GM19099 (cell line): ENCODE measurements around the gene BIRC3.
A peak's percentile ranks its signal among the peaks of the same experiment; 100 is the strongest.

Source experiments
- POLR2A ChIP-seq: IDR thresholded peaks from 3 replicates; pipeline ENCODE4 v1.6.1; 2011; ENCODE audit warnings: low read depth; ENCODE audit not compliant: insufficient read length; ENCODE audit errors: extremely low read depth

The BIRC3 gene

DNA sequence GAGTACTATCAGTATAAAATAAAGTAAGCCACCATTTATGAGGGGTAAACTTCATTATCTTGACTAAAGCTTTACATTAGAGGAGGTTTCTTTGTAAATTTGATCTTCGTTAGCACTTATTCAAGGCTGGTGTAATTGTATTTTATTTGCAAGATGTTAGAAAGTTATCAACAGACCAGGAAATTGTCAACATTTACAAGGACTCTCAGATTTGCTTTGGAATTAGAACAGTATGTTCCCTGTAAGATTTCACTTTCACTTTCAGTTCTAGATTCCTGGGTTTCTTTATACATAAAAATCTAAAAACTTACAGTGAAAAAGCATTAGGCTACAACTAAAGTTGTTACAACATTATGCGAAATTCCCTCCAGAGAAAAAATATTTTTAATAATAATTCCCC, 4.6 kb upstream of the BIRC3 start:
- no peak for TF ChIP-seq POLR2A

DNA sequence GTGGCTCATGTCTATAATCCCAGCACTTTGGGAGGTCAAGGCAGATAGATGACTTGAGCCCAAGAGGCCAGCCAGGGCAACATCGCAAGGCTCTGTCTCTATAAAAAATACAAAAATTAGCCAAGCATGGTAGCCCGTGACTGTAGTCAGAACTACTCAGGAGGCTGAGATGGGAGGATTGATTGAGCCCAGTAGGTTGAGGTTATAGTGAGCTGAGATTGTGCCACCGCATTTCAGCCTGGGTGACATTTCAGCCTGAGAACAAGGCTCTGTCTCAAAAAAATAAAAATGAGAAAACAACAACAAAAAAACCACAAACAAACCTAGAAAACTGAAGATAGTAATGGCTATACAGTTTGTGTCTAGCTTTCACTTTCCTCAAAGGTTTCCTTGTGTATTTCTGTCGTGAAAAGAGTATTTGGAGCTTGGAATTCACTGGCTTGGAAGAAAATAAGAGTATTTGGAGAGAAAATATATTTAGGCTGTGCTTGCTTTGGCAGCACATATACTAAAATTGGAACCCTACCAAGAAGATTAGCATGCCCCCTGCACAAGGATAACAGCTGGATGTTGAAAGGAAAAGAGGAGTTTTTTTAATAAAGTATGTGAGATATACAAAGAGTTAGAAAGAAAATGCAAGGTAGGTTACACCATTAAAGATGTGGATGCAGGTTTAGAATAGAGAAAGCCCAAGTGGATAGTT, 3.9 kb upstream of the BIRC3 start:
- TF ChIP-seq POLR2A = no peak

GRCh38 chr11:102314784-102315183, 2.5 kb upstream of the BIRC3 start:
- TF ChIP-seq POLR2A = no peak

- TF ChIP-seq POLR2A = peak; percentile 28
These were observed 859 bp upstream of the BIRC3 start for GRCh38 chr11:102316346-102316904.

DNA sequence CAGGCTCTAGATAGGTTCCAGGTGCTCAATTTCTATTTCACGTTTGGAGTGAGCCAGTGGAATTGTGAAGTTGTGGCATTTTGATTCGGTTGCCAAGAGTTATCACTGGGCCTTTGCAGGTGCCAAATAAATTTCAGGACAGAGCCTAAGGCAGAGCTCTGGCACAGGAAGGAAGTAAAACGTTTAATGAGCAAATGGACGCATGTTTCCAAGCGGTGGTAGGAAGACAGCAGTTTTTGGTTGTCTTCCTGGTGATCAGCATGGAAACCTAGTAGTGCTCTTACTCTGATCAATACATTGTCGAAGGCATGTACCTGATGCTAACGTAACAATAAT, 452 bp downstream of the BIRC3 start:
- TF ChIP-seq POLR2A = no peak

- TF ChIP-seq POLR2A = peak; percentile 55
These were observed 1.2 kb downstream of the BIRC3 start for GRCh38 chr11:102318469-102318868.

GRCh38 chr11:102319544-102319943, 2.3 kb downstream of the BIRC3 start:
- no peak for TF ChIP-seq POLR2A

DNA sequence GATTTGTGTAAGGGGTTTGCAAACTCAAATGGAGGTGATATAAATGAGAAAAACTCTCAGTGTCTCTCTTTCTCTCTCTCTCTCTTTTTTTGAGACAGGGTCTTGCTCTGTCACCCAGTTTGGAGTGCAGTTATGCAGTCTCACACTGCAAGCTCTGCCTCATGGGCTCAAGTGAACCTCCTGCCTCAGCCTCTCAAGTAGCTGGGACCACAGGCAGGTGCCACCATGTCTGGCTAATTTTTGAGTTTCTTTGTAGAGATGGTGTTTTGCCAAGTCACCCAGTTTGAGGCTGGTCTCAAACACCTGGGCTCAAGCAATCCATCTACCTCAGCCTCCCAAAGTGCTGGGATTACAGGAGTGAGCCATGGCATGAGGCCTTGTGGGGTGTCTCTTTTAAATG, 2.9 kb downstream of the BIRC3 start:
- no peak for TF ChIP-seq POLR2A

GRCh38 chr11:102320679-102321078, 3.4 kb downstream of the BIRC3 start:
- peak; percentile 37 for TF ChIP-seq POLR2A

GRCh38 chr11:102322560-102322959, 5.3 kb downstream of the BIRC3 start:
- no peak for TF ChIP-seq POLR2A

- no peak for TF ChIP-seq POLR2A
These were observed 6.4 kb downstream of the BIRC3 start for GRCh38 chr11:102323542-102324251.

DNA sequence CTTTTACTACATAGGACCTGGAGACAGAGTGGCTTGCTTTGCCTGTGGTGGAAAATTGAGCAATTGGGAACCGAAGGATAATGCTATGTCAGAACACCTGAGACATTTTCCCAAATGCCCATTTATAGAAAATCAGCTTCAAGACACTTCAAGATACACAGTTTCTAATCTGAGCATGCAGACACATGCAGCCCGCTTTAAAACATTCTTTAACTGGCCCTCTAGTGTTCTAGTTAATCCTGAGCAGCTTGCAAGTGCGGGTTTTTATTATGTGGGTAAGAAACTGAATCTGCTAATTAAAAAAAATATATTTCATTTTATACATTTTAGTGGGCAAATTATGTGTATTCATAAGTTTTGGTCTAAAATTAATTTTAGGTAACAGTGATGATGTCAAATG, 7.8 kb downstream of the BIRC3 start:
- TF ChIP-seq POLR2A = no peak

DNA sequence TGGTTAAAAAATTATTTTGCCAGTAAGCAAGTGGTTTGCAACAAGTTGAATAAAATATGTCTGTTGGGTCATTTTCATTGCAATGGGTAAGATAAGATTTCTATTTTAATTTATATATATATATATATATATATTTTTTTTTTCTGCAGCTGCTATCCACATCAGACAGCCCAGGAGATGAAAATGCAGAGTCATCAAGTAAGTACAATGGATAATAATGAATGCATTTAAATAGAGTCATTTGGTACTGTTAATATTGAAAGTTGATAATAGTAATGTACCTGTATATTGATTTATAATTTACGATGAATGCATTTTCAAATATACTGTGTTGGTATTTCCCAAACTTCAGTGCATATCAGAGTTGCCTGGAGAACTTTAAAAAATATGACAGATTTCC, 11.5 kb downstream of the BIRC3 start:
- no peak for TF ChIP-seq POLR2A

DNA sequence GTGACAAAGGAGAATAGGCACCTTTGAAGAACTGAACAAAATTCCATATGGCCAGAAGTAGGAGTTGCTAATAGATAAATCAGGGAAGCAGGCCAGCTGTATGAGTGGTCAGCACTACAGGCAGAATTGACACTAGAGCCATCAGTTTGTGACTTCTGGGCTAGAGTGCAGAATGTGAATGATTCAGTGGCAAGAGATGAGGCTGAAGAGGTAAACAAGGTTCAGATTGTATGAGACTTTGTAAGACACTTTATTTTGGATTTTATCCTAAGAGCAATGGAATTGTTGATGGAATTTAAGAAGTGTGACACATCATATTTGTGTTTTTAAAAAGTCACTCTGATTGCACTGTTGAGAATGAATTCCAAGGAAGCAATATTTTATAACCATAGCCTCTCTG, 12.9 kb downstream of the BIRC3 start:
- peak; percentile 24 for TF ChIP-seq POLR2A

DNA sequence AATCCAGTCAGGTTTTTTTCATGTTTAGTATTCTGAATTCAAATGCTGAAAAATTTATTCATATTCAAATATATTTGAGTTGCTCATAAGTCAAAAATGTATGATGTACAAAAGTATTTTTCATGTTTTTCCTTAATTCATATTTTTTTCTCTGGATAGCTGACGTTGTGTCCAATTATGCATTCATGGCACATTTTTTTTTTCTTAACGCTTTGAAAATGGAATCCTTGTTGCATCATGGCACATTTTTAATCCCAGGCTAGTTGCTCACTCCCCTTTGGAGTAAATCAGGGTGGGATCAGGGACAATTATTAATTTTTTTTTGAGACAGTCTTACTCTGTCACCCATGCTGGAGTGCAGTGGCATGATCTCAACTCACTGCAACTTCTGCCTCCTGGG, 14.1 kb downstream of the BIRC3 start:
- TF ChIP-seq POLR2A = no peak

DNA sequence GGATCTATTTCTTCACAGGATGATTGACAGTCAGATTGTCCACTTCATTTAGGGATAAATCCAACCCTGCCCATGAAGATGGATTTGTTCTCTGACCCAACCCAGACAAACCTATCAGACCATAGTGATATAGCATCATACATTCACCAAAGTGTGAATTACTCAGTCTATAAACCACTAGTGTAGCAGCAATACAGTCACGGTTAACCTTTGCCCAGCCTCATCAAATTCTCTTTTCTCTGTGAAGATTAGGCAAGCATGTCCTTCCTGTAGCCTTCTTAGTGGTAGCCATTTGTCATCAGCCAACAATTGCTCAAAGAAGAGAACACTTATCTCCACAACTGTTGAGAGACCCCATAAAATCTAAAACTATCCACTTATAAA, 15.3 kb downstream of the BIRC3 start:
- TF ChIP-seq POLR2A = peak; percentile 8
